Ureter (tissue), 1 donor: ENCODE results near the gene LNP1. TPM values are rescaled to one million over a fixed set of nuclear protein-coding genes. Genes with fewer than 3 reads are reported as not detected.
"Not testable (repeated sequence)": the region's sequence is repeated elsewhere in the genome, so short reads cannot be mapped to it uniquely, and the experiment has no call there.

ENCODE experiments used
- DNase-seq: peaks from one replicate; pipeline ENCODE4 v3.0.0-alpha.2; 2020; ENCODE audit warnings: low spot score
- total RNA-seq: library from RNA; stranded (reverse); gene quantifications from one replicate; pipeline ENCODE4 v1.2.4, GENCODE V29; 2023
- donor health status: DM: yes; HTN: yes; CAD: no.

Gene LNP1
- total RNA-seq, 1 donor from 2014 or later: 4.0 TPM

DNA sequence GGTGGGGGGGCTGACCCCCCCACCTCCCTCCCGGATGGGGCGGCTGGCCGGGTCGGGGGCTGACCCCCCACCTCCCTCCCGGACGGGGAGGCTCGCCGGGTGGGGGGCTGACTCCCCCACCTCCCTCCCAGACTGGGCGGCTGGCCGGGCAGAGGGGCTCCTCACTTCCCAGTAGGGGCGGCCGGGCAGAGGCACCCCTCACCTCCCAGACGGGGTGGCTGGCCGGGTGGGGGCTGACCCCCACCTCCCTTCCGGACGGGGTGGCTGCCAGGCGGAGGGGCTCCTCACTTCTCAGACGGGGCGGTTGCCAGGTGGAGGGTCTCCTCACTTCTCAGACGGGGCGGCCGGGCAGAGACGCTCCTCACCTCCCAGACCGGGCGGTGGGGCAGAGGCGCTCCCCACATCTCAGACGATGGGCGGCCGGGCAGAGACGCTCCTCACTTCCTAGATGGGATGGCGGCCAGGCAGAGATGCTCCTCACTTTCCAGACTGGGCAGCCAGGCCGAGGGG, 76.6 kb downstream of the LNP1 start:
- not testable (repeated sequence) for DNase-seq

DNA sequence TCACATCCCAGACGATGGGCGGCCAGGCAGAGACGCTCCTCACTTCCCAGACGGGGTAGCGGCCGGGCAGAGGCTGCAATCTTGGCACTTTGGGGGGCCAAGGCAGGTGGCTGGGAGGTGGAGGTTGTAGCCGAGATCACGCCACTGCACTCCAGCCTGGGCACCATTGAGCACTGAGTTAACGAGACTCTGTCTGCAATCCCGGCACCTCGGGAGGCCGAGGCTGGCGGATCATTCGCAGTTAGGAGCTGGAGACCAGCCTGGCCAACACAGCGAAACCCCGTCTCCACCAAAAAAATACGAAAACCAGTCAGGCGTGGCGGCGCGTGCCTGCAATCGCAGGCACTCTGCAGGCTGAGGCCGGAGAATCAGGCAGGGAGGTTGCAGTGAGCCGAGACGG, 77.2 kb downstream of the LNP1 start:
- DNase-seq: not testable (repeated sequence)

DNA sequence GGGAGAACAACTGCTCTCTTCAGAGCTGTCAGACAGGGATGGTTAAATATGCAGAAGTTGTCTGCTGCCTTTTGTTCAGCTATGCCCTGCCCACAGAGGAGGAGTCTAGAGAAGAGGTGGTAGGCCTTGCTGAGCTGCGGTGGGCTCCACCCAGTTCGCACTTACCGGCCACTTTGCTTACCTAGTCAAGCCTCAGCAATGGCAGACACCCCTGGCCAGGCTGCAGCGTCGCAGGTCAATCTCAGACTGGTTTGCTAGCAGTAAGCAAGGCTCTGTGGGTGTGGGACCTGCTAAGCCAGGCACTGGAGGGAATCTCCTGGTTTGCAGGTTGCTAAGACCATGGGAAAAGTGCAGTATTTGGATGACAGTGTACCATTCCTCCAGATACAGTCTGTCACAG, 78.7 kb downstream of the LNP1 start:
- DNase-seq: no peak

DNA sequence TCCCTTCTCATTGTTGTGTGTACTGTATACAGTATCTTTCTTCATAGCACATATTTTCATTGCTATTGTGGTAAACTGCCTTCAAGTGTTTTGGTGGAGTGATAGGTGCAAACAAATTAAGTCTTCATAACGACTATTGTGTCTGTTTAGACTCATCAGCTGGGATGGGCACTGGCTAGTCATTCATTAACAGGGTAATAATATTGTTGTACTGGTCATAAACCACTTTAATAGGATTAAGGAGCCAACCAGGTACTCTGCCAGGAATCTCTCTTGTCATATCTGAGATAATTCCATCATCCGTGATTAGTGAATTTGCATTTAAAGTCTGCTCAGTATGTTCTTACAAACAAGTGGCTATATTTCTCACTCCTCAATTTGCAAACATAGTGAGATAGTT, 80.8 kb downstream of the LNP1 start:
- no peak for DNase-seq

DNA sequence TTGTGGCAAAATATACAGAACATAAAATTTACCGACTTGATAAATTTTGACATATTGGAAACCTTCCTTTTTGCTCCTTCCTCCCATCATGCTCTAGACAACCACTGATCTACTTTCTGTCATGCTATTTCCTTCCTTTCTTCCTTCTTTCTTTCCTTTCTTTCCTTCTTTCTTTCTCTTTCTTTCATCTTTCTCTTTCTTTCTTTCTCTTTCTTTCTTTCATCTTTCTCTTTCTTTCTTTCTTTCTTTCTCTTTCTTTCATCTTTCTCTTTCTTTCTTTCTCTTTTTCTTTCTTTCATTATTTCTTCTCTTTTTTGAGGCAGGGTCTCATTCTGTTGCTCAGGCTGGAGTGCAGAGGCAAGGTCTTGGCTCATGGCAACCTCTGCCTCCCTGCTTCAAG, 82.2 kb downstream of the LNP1 start:
- DNase-seq: no peak

DNA sequence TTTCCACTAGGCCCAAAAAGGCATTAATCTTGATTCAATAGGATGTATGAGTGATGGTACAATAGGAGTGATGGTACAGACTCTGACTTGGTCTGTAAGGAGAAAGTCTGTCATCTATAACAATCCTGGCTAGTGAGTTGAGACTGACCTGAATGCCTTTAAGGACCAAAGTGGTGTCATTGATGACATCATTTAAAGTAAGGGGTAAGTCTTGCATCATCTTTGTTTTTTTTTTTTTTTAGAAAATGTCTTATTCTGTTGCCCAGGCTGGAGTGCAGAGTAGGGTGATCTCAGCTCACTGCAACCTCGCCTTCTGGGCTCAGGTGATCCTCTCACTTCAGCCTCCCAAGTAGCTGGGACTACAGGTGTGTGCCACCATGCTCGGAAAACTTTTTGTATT, 85.5 kb downstream of the LNP1 start:
- no peak for DNase-seq

DNA sequence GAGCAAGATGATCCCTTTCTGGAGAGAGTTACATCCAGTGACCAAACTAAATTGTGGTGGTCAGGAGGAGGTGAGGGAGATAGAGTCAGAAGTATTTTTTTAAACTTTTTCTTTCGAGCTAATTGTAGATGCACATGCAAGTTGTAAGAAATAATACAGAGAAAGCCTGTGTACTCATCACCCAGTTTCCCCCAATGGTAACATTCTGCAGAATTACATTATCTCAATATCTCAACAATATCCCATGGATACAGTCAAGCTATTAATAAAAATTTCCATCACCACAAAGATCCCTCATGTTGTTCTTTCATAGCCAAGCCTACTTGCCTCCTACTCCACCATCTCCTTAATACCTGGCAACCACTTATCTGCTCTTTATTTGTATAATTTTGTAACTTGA, 87.8 kb downstream of the LNP1 start:
- DNase-seq: no peak

DNA sequence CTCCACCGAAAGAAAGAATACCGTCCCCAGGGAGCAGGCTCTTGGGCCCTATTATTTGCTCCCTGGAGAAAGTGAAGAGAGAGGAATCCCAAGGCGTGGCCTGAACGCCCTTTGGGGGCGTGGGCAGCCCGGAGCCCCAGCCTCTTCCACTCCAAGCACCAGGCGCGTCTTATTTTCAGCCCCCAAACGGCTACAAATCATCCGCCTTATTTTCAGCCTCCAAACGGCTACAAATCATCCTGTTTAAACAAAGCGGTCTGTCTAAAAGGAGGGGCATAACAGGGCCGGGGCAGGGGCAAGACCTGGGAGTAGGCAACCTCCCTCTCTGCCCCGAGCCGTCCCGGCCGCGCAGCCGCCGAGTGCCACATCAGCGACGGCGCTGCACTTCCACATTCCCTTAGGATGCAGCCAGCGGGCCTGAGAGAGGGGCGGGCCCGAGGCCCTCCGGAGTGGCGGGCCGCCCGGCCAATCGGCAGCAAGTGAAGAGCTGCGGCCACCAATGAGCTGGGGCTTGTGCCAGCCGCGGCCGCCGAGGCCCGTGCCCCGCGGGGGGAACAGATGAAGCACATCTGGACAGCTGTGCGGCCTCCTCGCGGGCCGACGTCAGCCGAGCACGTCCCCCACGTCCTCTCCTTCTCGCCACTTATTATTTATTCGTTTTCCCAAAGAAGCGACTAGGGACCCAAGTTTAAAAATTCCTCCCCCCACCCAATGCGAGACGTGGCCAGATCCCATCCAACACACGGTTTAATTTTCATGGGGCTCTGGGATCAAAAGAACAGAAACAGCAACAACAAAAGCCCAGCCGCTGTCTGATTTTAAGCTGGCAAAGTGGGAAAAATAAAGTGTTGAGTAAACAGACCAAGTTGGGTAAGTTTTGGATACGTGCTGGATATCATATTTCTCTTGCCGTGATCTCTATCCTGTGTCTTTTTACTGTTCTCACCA, 91.0 kb downstream of the LNP1 start, which contains the start of gene TMEM45A:
TMEM45A (plus strand) TSS at position 561 of the 948 bp plus-strand sequence. CDS start 62,593 bp downstream, outside the sequence.
- DNase-seq: peak; percentile 95

DNA sequence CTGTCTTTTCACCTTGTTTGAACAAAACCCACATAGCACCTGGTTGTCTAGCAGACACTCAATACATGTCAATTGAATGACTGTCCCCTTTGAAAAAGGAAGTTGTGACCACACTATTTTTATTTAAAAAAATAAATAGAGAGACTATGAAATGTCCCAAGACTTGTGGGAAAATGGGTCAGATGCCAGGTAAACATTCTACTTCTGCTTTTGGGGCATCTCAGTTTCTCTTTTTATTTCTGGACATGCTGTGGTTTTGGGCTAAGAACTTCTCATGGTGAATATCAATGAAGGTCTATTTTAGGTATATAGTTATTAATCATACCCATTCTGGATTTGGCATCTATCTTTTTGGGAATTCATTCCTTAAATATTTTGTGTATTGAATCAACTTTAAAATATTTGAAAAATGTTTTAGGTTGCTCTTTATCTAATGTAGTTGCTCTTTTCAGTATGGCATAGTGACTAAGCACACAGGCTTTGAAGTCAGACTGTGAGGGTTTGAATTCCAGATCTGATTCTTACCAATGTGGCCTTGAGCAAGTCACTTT, 95.4 kb downstream of the LNP1 start:
- DNase-seq: no peak

DNA sequence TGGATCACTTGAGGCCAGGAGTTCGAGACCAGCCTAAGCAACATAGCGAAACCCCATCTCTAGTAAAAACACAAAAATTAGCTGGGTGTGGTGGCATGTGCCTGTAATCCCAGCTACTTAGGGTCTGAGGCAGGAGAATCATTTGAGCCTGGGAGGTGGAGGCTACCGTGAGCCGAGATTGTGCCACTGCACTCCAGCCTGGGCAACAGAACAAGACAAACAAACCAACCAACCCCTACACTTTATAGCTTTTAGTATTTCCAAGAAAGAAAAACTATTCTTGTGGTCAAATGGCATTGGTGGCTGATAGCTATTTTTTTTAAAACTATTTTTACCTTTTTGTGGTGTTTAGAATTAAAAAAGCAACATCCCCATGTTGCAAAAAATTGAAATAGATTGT, 98.3 kb downstream of the LNP1 start:
- no peak for DNase-seq

DNA sequence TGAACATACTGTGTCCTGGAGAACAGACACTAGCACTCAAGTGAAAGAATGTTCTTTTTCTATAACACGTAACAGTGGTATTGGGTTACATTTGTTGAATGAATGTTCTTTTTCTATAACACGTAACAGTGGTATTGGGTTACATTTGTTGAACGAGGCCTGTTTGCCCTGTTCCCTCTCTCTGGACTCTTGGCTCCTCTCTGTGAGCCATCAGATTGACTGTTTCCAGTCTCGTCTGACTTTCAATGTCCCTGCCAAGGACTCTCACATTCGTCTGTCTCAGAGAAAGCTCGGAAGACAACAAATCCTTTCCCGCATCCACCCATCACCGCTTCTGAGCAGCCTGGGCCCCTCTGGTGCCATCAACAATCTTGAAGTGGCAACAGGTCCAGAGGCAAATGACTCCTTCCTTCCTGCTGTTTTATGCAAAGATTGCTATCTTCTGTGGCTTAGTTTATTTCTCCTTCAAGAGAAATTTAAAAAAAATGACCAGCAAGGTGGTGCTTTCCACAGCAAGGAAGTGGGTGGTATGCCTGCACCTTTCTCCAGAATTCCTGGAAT, 99.1 kb downstream of the LNP1 start:
- DNase-seq: no peak

DNA sequence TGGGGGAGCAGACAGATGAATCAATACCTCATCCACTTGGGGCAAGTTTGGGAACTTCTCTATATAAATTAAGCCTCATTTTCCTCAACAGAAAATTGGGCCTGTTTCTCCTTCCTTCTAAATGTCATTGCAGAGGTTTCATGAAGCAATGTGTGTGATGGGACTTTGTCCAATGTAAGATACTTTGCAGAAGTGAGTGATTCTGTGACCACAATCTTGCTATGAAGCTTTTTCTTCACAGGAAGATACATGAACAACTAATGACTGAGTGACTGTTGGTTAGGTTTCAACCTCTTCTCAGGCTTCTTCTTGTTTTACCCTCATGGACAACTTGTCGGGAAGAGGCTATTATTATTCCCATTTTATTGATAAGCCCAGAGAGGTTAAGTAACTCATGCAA, 102.1 kb downstream of the LNP1 start:
- DNase-seq: no peak

Other genes starting within 250 kb of the LNP1 start
- 44.7 TPM for gene TBC1D23, start 140.5 kb upstream of the LNP1 start, total RNA-seq
- 64.2 TPM for gene NIT2, start 66.8 kb upstream of the LNP1 start, total RNA-seq
- gene TOMM70, start 450 bp upstream of the LNP1 start, total RNA-seq: 57.4 TPM
- 9.2 TPM for gene TMEM45A, start 91.1 kb downstream of the LNP1 start, total RNA-seq
- gene ADGRG7, start 208.1 kb downstream of the LNP1 start, total RNA-seq: 0.78 TPM